GM08714 (cell line): Measurements from ENCODE around the gene GTPBP6.
"Not testable (repeated sequence)": the region's sequence is repeated elsewhere in the genome, so short reads cannot be mapped to it uniquely, and the experiment has no call there.

ENCODE experiments used
- H3K4me3 ChIP-seq: fragments of 200-500 bp; sonication (Bioruptor generic); 2 replicates; pipeline ENCODE4 v1.5.1; 2014; ENCODE audit warnings: mild to moderate bottlenecking, low read length, inconsistent platforms
- ZNF274 ChIP-seq: IDR thresholded peaks from 2 replicates; pipeline ENCODE4 v1.6.1; 2012; ENCODE audit warnings: mild to moderate bottlenecking, low read depth, low read length

Gene GTPBP6

GRCh38 chrX:310621-311155 lies 7.9 kb downstream of the GTPBP6 start:
- no peak for TF ChIP-seq ZNF274
- no peak overlapping the region for H3K4me3 ChIP-seq

DNA sequence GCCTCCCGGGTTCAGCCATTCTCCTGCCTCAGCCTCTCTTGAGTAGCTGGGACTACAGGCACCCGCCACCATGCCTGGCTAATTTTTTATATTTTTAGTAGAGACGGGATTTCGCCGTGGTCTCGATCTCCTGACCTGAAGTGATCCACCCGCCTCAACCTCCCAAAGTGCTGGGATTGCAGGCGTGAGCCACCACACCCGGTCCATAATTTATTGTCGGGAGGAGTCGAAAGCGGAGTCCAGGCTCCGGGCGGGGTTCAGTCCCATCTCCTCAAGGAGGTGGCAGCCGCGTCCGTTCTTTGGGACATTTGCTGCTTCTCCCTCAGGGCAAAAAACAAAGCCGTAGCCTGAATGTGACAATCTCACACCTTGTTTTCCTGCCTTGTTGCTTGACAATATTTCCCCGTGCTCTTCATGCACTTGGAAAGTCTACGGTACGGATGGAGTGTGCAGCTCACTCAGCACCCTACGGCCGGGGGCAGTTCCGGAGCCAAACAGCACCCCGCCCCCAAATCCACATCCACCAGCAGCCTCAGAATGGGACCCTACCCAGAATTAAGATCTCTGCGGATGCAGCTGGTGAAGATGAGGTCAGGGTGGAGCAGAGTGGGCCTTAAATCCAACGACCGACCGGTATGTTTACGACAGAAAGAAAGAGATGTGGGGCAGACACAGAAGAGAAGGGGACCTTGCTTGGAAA lies 9.6 kb downstream of the GTPBP6 start:
- no peak overlapping the region for H3K4me3 ChIP-seq
- TF ChIP-seq ZNF274: no peak

DNA sequence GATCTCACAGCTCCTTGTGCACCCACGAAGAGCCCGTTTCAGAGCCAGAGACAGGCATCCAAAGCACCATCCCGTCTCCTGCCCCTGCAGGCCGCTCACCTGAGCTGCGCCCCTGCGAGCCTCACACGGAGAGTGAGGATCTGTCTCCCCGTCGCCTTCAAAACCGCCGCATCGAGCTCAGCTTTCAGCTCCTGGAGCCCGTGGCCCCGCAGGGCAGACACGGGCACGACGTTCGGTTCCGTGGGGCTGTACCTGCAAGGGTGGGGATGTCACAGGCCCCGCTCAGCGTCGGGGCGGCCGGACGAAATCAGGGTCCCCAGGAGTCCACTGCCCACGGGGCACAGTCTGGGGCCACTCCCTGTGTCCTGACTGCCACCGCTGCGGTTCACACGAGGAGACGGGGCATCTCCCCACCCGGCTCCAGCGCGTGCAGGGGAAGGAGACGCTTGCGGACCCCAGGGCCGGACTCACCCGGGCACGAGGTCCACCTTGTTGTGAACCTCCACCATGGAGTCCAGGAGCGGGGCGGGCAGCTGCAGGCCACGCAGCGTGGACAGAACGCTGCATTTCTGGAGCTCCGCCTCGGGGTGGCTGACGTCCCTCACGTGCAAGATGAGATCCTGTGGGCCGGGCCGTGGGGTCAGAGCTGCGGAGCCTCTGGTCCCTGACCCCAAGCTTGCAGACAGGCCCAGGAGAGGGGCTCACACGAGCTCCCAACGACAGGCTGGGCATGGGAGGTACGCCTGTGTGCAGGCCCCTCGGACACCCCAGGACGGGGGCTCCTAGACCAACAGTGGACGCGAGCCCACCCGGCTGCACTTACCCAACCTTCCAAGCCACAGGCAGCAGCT lies 11.1 kb downstream of the GTPBP6 start:
- H3K4me3 ChIP-seq: no peak overlapping the region
- no peak for TF ChIP-seq ZNF274

- not testable (repeated sequence) for H3K4me3 ChIP-seq
Measured at GRCh38 chrX:306614-307251, 11.9 kb downstream of the GTPBP6 start.

GRCh38 chrX:305781-306613 lies 12.6 kb downstream of the GTPBP6 start:
- not testable (repeated sequence) for H3K4me3 ChIP-seq

DNA sequence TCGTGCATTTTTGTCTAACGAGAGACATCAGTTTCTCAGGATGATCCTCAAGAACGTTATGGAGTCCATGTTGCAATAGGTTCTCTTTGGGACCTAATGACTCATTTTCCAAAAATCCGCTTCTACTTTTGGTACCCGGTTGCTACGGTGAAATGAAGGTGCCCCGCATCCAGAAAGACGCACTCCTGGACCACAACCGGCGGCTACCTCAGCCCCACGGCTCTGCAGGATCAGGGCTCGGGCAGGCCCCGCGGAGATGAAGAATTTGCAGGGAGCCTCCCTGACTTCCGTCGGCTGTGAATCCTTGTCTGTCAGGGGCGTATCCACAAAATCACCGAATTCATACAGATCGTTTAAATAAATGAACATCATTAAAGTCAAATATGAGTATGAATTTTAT lies 15.6 kb downstream of the GTPBP6 start:
- TF ChIP-seq ZNF274: no peak
- no peak overlapping the region for H3K4me3 ChIP-seq

GRCh38 chrX:300334-300733 lies 18.3 kb downstream of the GTPBP6 start:
- TF ChIP-seq ZNF274: no peak
- H3K4me3 ChIP-seq: no peak overlapping the region

DNA sequence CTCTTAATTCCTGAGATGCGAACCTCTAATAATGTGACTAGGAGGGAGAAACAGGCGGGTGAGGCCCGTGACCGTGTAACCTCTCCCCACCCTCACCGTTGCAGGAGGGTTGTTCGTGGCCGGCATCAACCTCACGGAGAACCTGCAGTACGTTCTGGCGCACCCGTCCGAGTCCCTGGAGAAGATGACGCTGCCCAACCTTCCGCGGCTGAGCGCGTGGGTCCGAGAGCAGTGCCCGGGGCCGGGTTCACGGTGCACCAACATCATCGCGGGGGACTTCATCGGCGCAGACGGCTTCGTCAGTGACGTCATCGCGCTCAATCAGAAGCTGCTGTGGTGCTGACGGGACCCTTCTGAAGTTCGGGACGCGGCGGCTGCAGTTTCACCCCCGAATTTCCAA lies 19.6 kb downstream of the GTPBP6 start:
- H3K4me3 ChIP-seq: no peak overlapping the region

GRCh38 chrX:295136-295535 lies 23.5 kb downstream of the GTPBP6 start:
- TF ChIP-seq ZNF274: no peak
- H3K4me3 ChIP-seq: no peak overlapping the region

More for the DNA sequence above, 19.6 kb downstream of the GTPBP6 start:
- no peak for TF ChIP-seq ZNF274

DNA sequence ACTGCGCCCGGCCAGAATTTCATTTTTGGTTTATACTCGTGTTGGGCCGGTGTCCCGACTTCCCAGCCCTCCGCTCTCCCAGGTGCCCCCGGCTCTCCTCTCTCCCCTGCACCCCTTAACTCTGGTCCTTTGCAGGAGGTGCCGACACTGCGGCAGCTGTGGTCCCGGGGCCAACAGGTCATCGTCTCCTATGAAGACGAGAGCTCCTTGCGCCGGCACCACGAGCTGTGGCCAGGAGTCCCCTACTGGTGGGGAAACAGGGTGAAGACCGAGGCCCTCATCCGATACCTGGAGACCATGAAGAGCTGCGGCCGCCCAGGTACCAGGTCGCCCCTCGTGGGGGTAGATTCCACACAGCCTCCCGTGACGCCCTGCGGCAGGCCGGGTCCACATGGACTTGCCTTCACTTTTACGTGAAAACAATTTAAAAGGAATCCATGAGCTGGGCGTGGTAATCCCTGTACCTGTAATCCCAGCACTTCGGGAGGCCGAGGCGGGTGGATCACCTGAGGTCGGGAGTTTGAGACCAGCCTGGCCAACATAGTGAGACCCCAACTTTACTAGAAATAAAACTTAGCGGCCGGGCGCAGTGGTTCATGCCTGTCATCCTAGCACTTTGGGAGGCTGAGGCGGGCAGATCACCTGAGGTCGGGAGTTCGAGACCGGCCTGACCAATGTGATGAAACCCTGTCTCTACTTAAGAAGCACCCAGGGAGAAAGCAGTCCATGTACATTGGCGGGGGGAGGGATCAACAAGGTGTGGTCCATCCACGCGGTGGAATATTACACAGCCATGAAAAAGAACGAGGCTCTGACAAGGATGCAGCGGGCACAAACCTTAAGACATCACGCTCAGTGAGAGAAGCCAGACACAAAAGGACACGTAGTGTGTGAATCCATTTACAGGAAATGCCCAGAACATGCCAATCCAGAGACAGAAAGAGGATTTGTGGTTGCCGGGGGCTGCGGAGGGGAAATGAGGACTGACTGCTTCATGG lies 25.4 kb downstream of the GTPBP6 start:
- no peak for TF ChIP-seq ZNF274
- H3K4me3 ChIP-seq: no peak overlapping the region

DNA sequence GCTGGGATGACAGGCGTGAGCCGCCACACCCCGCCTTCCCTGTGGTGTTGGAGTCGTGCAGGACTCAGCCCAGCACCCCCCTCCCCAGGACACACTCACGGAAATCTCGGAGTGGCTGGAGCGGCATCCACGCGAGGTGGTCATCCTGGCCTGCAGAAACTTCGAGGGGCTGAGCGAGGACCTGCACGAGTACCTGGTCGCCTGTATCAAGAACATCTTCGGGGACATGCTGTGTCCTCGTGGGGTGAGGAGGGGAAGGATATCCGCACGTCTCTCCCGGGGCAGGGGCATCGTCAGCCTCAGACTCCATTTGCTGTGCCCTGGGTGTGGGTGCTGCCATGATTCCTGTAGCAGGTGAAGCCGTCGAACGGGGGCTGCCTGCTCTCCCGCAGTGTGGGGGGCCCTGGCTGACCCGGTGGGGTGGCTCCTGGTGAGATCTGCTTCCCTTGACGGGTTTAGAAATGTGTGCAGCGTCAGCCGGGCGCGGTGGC lies 27.1 kb downstream of the GTPBP6 start:
- H3K4me3 ChIP-seq: no peak overlapping the region
- TF ChIP-seq ZNF274: no peak

DNA sequence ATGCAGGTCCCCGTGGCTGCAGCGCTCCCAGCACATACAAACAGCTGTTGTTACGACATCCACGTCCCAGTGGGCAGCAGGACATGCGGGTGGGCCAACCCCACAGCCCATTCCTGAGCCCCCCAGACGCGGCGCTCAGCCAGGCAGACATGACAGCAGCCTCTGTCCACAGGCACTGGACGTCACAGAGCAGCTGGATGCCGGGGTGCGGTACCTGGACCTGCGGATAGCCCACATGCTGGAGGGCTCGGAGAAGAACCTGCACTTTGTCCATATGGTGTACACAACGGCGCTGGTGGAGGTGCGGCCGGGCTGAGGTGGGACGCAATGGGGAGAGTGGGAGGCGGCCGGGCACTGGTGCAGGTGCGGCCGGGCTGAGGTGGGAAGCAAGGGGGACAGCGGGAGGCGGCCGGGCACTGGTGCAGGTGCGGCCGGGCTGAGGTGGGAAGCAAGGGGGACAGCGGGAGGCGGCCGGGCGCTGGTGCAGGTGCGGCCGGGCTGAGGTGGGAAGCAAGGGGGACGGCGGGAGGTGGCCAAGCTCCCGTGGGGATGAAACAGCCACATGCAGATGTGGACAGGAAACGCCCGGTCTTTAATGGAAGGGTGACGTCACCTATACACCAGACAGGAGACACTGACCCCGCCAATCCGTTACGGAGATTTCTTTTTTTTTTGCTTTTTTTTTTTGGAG lies 28.0 kb downstream of the GTPBP6 start:
- H3K4me3 ChIP-seq: no peak overlapping the region
- TF ChIP-seq ZNF274: no peak
